Measurements from ENCODE around the gene RELN.

RELN gene

GRCh38 chr7:103989785-103990767 lies 618 bp upstream of the RELN start:
- DNase-seq = no peak

GRCh38 chr7:103988468-103989199 lies 824 bp downstream of the RELN start:
- no peak for DNase-seq

GRCh38 chr7:103987451-103987850 lies 2.0 kb downstream of the RELN start:
- no peak for DNase-seq

- no peak for DNase-seq
These were observed 3.8 kb downstream of the RELN start for GRCh38 chr7:103985565-103986126.

- DNase-seq = no peak
These were observed 5.4 kb downstream of the RELN start for GRCh38 chr7:103984050-103984449.

- no peak for DNase-seq
These were observed 6.1 kb downstream of the RELN start for GRCh38 chr7:103983201-103983977.

GRCh38 chr7:103981003-103981423 lies 8.4 kb downstream of the RELN start:
- DNase-seq = no peak

GRCh38 chr7:103972779-103973434 lies 16.6 kb downstream of the RELN start:
- DNase-seq = no peak

GRCh38 chr7:103967401-103967800 lies 22.1 kb downstream of the RELN start:
- no peak for DNase-seq

GRCh38 chr7:103966593-103967277 lies 22.7 kb downstream of the RELN start:
- DNase-seq = no peak

- DNase-seq = no peak
These were observed 25.2 kb downstream of the RELN start for GRCh38 chr7:103964269-103964668.

GRCh38 chr7:103962070-103962469 lies 27.4 kb downstream of the RELN start:
- no peak for DNase-seq

- no peak for DNase-seq
These were observed 31.1 kb downstream of the RELN start for GRCh38 chr7:103958284-103958818.

- no peak for DNase-seq
These were observed 33.5 kb downstream of the RELN start for GRCh38 chr7:103955985-103956384.

GRCh38 chr7:103952408-103952807 lies 37.0 kb downstream of the RELN start:
- DNase-seq = no peak

- no peak for DNase-seq
These were observed 38.1 kb downstream of the RELN start for GRCh38 chr7:103951311-103951710.

GRCh38 chr7:103949374-103949773 lies 40.1 kb downstream of the RELN start:
- no peak for DNase-seq

- no peak for DNase-seq
These were observed 42.3 kb downstream of the RELN start for GRCh38 chr7:103947026-103947655.

- no peak for DNase-seq
These were observed 45.1 kb downstream of the RELN start for GRCh38 chr7:103944230-103944900.

GRCh38 chr7:103941976-103942375 lies 47.5 kb downstream of the RELN start:
- no peak for DNase-seq

All from 8988T (cell line).